ENCODE measurements around the gene AOPEP. TPM values are rescaled to one million over a fixed set of nuclear protein-coding genes. Genes with fewer than 3 reads are reported as not detected.
A peak's percentile ranks its signal among the peaks of the same experiment; 100 is the strongest.

Gene AOPEP
- total and polyA plus RNA-seq, 9 of the 15 experiments (the other 6 are each of a cell fraction or from before 2014, with no cell fraction given), result 4.5 to 19.3 (median 13.5) TPM

DNA sequence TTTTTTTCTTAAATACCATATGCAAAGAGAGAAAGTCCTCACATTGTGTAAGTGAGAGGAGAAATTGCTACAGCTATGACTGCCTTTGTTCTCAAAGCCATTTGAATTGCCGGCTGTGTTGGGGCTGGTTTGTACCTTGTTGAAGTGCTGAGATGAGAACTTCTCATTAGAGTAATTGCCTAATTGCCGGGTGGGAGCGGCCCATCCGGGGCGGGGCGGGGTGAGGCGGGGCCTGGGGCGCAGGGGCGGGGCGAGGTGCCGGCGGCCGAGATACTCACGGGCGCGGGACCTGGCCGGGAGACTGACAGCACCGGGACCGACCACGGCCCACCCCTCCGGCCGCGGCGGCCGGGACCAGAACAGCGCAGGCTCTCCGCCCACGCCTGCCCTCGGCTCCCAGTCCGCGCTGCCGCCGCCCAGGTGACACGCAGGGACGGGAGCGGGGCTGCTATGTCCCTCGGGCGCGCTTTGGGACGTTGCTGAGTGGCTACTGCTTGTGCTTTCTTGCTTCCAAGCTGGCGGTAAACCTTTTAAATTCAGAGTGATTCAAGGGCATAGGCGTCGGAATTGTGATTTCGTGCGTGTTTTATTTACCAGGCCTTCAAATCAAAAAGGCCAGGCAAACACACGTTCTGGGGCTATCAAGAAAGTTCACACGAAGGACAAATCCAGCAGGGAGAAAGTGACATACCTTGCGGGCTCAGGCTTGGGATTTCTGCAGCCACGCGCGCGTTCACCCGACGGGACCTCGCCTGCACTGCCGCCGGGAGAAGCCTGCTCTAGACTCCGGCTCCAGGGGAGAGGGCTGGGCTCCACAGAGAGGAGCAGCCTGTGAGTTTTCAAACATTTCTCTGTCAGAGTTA, 322.0 kb downstream of the AOPEP start (continued):
- peak in 1 of 2 experiments; percentile 53; a peak in 2 of 4 replicates for TF ChIP-seq MAZ (CRISPR knock-in tag; conservative IDR thresholded peaks at IDR 0.05 in 1 of 2, IDR thresholded peaks at IDR 0.05 in 1 of 2)
- no peak for TF ChIP-seq MEIS2 (IDR thresholded peaks at IDR 0.05; ENCODE audit: partially characterized antibody)
- no peak for TF ChIP-seq CBX2 (IDR thresholded peaks at IDR 0.05; ENCODE audit: insufficient read depth, low read length, poor library complexity, severe bottlenecking)
- TF ChIP-seq KLF6 (CRISPR knock-in tag; IDR thresholded peaks at IDR 0.05; ENCODE audit: borderline replicate concordance), result no peak
- TF ChIP-seq ZNF57 (CRISPR knock-in tag; IDR thresholded peaks at IDR 0.05), result no peak
- no peak for TF ChIP-seq XRCC4 (IDR thresholded peaks at IDR 0.05; ENCODE audit: extremely low read depth, insufficient read depth, insufficient read length)
- no peak for TF ChIP-seq ID3 (CRISPR knock-in tag; IDR thresholded peaks at IDR 0.05)
- 0 out of 2 replicates have a peak, but pooled peaks have one; percentile 22 for TF ChIP-seq ID3 (tag; IDR thresholded peaks at IDR 0.05)
- TF ChIP-seq NCOA6 (IDR thresholded peaks at IDR 0.05), result no peak
- TF ChIP-seq POLR2AphosphoS5 (IDR thresholded peaks at IDR 0.05; ENCODE audit: control insufficient read depth, insufficient read depth, low read depth, low read length), result 0 out of 2 replicates have a peak, but pooled peaks have one; percentile 21
- TF ChIP-seq ZNF551 (CRISPR knock-in tag; IDR thresholded peaks at IDR 0.05), result no peak
- TF ChIP-seq ZNF699 (CRISPR knock-in tag; IDR thresholded peaks at IDR 0.05; ENCODE audit: insufficient replicate concordance), result no peak
- no peak for TF ChIP-seq HNRNPLL (IDR thresholded peaks at IDR 0.05; ENCODE audit: low read depth, low read length, poor library complexity, severe bottlenecking)
- TF ChIP-seq, protein P1, sequence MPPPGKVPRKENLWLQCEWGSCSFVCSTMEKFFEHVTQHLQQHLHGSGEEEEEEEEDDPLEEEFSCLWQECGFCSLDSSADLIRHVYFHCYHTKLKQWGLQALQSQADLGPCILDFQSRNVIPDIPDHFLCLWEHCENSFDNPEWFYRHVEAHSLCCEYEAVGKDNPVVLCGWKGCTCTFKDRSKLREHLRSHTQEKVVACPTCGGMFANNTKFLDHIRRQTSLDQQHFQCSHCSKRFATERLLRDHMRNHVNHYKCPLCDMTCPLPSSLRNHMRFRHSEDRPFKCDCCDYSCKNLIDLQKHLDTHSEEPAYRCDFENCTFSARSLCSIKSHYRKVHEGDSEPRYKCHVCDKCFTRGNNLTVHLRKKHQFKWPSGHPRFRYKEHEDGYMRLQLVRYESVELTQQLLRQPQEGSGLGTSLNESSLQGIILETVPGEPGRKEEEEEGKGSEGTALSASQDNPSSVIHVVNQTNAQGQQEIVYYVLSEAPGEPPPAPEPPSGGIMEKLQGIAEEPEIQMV (tag; conservative IDR thresholded peaks at IDR 0.05; ENCODE audit: low read depth), result no peak
- TF ChIP-seq SREBF1 (IDR thresholded peaks at IDR 0.05; ENCODE audit: borderline replicate concordance, low read depth, low read length), result no peak
- TF ChIP-seq HDAC1 (IDR thresholded peaks at IDR 0.05), result peak in 1 of 2 experiments; percentile 34; a peak in 1 of 4 replicates
- no peak for TF ChIP-seq ZNF785 (CRISPR knock-in tag; IDR thresholded peaks at IDR 0.05)
- TF ChIP-seq ETV1 (tag; conservative IDR thresholded peaks at IDR 0.05; ENCODE audit: low read depth), result 0 out of 2 replicates have a peak, but pooled peaks have one; percentile 27
- TF ChIP-seq SAP30 (IDR thresholded peaks at IDR 0.05; ENCODE audit: borderline replicate concordance, insufficient read depth, low read depth, low read length, poor library complexity, severe bottlenecking), result peak; percentile 56
- TF ChIP-seq ZNF764 (CRISPR knock-in tag; IDR thresholded peaks at IDR 0.05; ENCODE audit: low read depth), result no peak
- TF ChIP-seq IFI16 (CRISPR knock-in tag; IDR thresholded peaks at IDR 0.05), result no peak
- TF ChIP-seq DEAF1 (CRISPR knock-in tag; IDR thresholded peaks at IDR 0.05), result no peak

Data from K562 (cell line).